Neural progenitor cell (in vitro differentiated cells): ENCODE results near the gene RAB23. TPM values are rescaled to one million over a fixed set of nuclear protein-coding genes. Genes with fewer than 3 reads are reported as not detected.

Source experiments
- DNase-seq: peaks from one replicate; pipeline ENCODE4 v3.0.0-alpha.2; 2016; ENCODE audit warnings: low spot score
- H2AFZ ChIP-seq: fragments of 200-600 bp; sonication (generic); replicated peaks from 2 replicates; pipeline ENCODE4 v1.6.1; 2016; ENCODE audit warnings: antibody characterized with exemption
- H3F3A ChIP-seq: fragments of 200-600 bp; sonication (generic); 2 replicates; pipeline ENCODE4 v1.6.1; 2016; ENCODE audit warnings: antibody characterized with exemption, low read depth
- H3K27ac ChIP-seq: fragments of 200-600 bp; sonication (generic); 2 replicates; pipeline ENCODE4 v1.5.1; 2016; ENCODE audit warnings: mild to moderate bottlenecking
- H3K27me3 ChIP-seq: fragments of 200-600 bp; sonication (generic); 2 replicates; pipeline ENCODE4 v1.6.1; 2016; ENCODE audit warnings: mild to moderate bottlenecking, moderate library complexity
- H3K36me3 ChIP-seq: fragments of 200-600 bp; sonication (generic); 2 replicates; pipeline ENCODE4 v1.5.1; 2016
- H3K4me1 ChIP-seq: fragments of 200-600 bp; sonication (generic); 2 replicates; pipeline ENCODE4 v1.6.1; 2016; ENCODE audit warnings: mixed run types
- H3K4me2 ChIP-seq: fragments of 200-600 bp; sonication (generic); 2 replicates; pipeline ENCODE4 v1.6.1; 2016
- H3K4me3 ChIP-seq: fragments of 200-600 bp; sonication (generic); 2 replicates; pipeline ENCODE4 v1.5.1; 2016
- H3K79me2 ChIP-seq: fragments of 200-600 bp; sonication (generic); 2 replicates; pipeline ENCODE4 v1.6.1; 2016; ENCODE audit warnings: low read depth
- H3K9ac ChIP-seq: fragments of 200-600 bp; sonication (generic); 2 replicates; pipeline ENCODE4 v1.6.1; 2016
- H3K9me3 ChIP-seq: fragments of 200-600 bp; sonication (generic); 2 replicates; pipeline ENCODE4 v1.5.1; 2016; ENCODE audit warnings: low read depth
- H4K20me1 ChIP-seq: fragments of 200-600 bp; sonication (generic); 2 replicates; pipeline ENCODE4 v1.6.1; 2016; ENCODE audit warnings: low read depth
- H3K27ac Mint-ChIP-seq: 3 replicates; pipeline ENCODE4 v1.8.0; 2021; ENCODE audit warnings: mixed read lengths
- H3K27me3 Mint-ChIP-seq: 2 replicates; pipeline ENCODE4 v1.8.0; 2022; ENCODE audit warnings: low read depth, mild to moderate bottlenecking, inconsistent platforms, moderate library complexity, mixed read lengths; ENCODE audit not compliant: insufficient read depth
- H3K36me3 Mint-ChIP-seq: 3 replicates; pipeline ENCODE4 v1.8.0; 2021; ENCODE audit warnings: mixed read lengths
- H3K4me1 Mint-ChIP-seq: 3 replicates; pipeline ENCODE4 v1.8.0; 2021; ENCODE audit warnings: mixed read lengths
- H3K4me3 Mint-ChIP-seq: 3 replicates; pipeline ENCODE4 v1.8.0; 2021; ENCODE audit warnings: mild to moderate bottlenecking, moderate library complexity, mixed read lengths
- H3K9me3 Mint-ChIP-seq: 3 replicates; pipeline ENCODE4 v1.8.0; 2020; ENCODE audit warnings: mixed read lengths
- EZH2 ChIP-seq: fragments of 200-600 bp; sonication (generic); IDR thresholded peaks from 2 replicates; pipeline ENCODE4 v1.6.1; 2017; ENCODE audit warnings: antibody characterized with exemption, mild to moderate bottlenecking, moderate library complexity
- EZH2phosphoT487 ChIP-seq: fragments of 200-600 bp; sonication (generic); IDR thresholded peaks from 2 replicates; pipeline ENCODE4 v1.6.1; 2017; ENCODE audit warnings: antibody characterized with exemption
- total RNA-seq: library from RNA; depleted of rRNA; stranded (reverse); fragments of >200 nt; gene quantifications from 2 replicates; pipeline ENCODE4 v1.2.3, GENCODE V29; 2015; ENCODE audit warnings: low replicate concordance
- TF ChIP-seq, protein P1 (sequence below): fragments of 200-600 bp; sonication (generic); IDR thresholded peaks from 2 replicates; pipeline ENCODE4 v1.5.1; 2017; ENCODE audit warnings: antibody characterized with exemption, mild to moderate bottlenecking

The RAB23 gene
- total RNA-seq, 1 donor from 2014 or later: 43.7 TPM

DNA sequence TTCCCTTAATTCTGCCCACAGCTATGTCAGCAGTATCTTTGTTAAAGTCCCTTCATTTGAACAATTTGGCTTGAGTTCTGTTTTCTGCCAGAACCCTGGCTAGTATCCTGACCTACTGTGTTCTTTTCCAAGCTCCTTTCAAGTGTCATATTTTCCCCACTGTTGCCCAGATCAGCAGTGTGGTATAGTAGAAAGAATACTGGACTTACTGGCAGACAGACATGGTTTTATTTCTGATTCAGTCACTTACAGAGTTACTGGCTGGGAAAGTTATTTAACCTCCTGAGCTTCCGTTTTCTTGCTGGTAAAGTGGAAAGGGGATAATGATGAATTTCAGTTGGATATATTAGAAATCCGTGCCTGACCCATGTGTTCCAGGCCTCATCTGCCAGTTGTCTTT is 39.8 kb upstream of the RAB23 start:
- Histone ChIP-seq H3K27ac (no peak overlapping the region), H3K4me2 (no peak overlapping the region), H3K9me3 (no peaks in the 10 kb centered on the region), H3K9ac (no peak overlapping the region), H3K4me3 (no peak overlapping the region), H3K4me1 (no peaks in the 10 kb centered on the region), H3K27me3 (no peaks in the 10 kb centered on the region), H4K20me1 (no peaks in the 10 kb centered on the region), H3F3A (no peaks in the 10 kb centered on the region), H3K79me2 (no peaks in the 10 kb centered on the region), H2AFZ (no peak overlapping the region), H3K36me3 (no peaks in the 10 kb centered on the region)
- peaks cover 5% of the 10 kb centered on the region for H3K27me3 Mint-ChIP-seq
- H3K4me1 Mint-ChIP-seq: peaks cover 2% of the 10 kb centered on the region
- no peak for DNase-seq
- no peaks in the 10 kb centered on the region for H3K9me3 Mint-ChIP-seq
- no peak overlapping the region for H3K4me3 Mint-ChIP-seq
- no peaks in the 10 kb centered on the region for H3K36me3 Mint-ChIP-seq
- H3K27ac Mint-ChIP-seq: no peak overlapping the region
- TF ChIP-seq EZH2phosphoT487 (no peak), EZH2 (no peak)
- TF ChIP-seq, protein P1, sequence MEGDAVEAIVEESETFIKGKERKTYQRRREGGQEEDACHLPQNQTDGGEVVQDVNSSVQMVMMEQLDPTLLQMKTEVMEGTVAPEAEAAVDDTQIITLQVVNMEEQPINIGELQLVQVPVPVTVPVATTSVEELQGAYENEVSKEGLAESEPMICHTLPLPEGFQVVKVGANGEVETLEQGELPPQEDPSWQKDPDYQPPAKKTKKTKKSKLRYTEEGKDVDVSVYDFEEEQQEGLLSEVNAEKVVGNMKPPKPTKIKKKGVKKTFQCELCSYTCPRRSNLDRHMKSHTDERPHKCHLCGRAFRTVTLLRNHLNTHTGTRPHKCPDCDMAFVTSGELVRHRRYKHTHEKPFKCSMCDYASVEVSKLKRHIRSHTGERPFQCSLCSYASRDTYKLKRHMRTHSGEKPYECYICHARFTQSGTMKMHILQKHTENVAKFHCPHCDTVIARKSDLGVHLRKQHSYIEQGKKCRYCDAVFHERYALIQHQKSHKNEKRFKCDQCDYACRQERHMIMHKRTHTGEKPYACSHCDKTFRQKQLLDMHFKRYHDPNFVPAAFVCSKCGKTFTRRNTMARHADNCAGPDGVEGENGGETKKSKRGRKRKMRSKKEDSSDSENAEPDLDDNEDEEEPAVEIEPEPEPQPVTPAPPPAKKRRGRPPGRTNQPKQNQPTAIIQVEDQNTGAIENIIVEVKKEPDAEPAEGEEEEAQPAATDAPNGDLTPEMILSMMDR: no peak

DNA sequence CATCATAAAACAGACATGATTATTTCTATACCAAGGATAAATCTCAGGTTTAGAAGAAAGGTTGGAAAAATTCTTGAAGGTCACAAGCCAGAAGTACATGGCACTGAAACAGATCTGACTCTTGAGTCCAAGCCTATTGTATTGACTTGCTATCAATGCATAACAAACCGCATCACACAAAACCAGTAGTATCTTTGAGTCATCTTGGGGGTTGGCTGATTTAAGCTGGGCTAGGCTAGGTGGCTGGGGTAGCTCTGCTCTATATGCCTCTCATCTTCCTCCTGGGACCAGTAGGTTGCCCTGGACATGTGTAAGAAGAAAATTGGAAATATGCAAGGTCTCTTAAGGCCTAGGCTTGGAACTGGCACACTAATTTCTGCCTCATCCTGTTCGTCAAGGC is 37.0 kb upstream of the RAB23 start:
- H3K27ac Mint-ChIP-seq: no peak overlapping the region
- Histone ChIP-seq H2AFZ (no peak overlapping the region), H3K9me3 (no peaks in the 10 kb centered on the region), H3K4me1 (peaks cover 9% of the 10 kb centered on the region), H3K27ac (no peak overlapping the region), H3K4me2 (no peak overlapping the region), H3K4me3 (no peak overlapping the region), H3K9ac (no peak overlapping the region), H3K79me2 (no peaks in the 10 kb centered on the region), H3K27me3 (no peaks in the 10 kb centered on the region), H4K20me1 (no peaks in the 10 kb centered on the region), H3K36me3 (no peaks in the 10 kb centered on the region), H3F3A (no peaks in the 10 kb centered on the region)
- TF ChIP-seq EZH2phosphoT487 (no peak), EZH2 (no peak)
- TF ChIP-seq, protein P1: no peak
- peaks cover 13% of the 10 kb centered on the region for H3K4me1 Mint-ChIP-seq
- no peaks in the 10 kb centered on the region for H3K36me3 Mint-ChIP-seq
- DNase-seq: no peak
- H3K9me3 Mint-ChIP-seq: no peaks in the 10 kb centered on the region
- H3K4me3 Mint-ChIP-seq: no peak overlapping the region
- H3K27me3 Mint-ChIP-seq: no peaks in the 10 kb centered on the region

DNA sequence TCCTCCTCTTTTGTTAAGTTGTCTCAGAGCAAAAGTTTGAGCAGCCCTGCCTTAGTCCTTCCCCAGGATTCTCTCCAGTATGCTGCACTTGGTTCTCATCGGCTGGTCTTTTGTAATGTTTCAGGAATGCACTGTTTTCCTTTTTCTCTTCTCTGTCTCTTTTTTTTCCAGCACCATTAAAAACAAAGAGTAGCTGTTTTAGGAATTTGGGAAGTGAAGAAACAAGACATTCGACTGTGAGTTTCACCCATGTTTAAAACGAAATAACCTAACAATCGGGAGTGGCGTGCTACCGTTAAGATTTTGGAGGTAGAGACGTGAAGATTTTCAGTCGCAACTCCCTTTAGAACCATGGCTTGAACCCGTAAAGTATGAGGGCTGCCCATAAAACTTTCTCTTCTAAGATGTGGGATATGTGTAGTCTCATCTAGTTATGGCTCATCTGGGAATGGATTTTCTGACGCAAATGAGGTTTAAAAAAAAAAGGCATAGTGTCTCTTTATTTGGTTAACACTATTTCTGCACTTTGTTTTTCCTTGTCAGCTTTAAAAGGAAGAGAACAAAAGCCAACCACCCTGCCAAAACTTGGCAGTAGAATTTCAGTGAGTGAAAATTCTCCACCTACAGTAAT is 35.9 kb upstream of the RAB23 start:
- peaks cover 19% of the 10 kb centered on the region for H3K4me1 ChIP-seq
- no peak for TF ChIP-seq EZH2
- TF ChIP-seq, protein P1: no peak
- TF ChIP-seq EZH2phosphoT487: no peak

More for the DNA sequence above, 35.9 kb upstream of the RAB23 start:
- no peaks in the 10 kb centered on the region for H4K20me1 ChIP-seq
- H2AFZ ChIP-seq: peak overlapping the region; percentile 73
- no peak for DNase-seq
- no peaks in the 10 kb centered on the region for H3F3A ChIP-seq
- no peak overlapping the region for H3K4me2 ChIP-seq
- Mint-ChIP-seq H3K36me3 (no peaks in the 10 kb centered on the region), H3K27ac (no peak overlapping the region), H3K4me3 (no peak overlapping the region), H3K27me3 (peaks cover 2% of the 10 kb centered on the region), H3K4me1 (peaks cover 15% of the 10 kb centered on the region), H3K9me3 (no peaks in the 10 kb centered on the region)
- no peak overlapping the region for H3K27ac ChIP-seq
- H3K36me3 ChIP-seq: no peaks in the 10 kb centered on the region
- H3K27me3 ChIP-seq: no peaks in the 10 kb centered on the region
- no peak overlapping the region for H3K4me3 ChIP-seq
- H3K9me3 ChIP-seq: no peaks in the 10 kb centered on the region
- H3K9ac ChIP-seq: no peak overlapping the region
- no peaks in the 10 kb centered on the region for H3K79me2 ChIP-seq
